WTC11 (cell line): Measurements from ENCODE around the gene BCAS1. TPM values are rescaled to one million over a fixed set of nuclear protein-coding genes. Genes with fewer than 3 reads are reported as not detected.

Source experiments
- ATAC-seq: fragments of 200-7000 bp; cut with Tn5 transposase; 2 replicates; pipeline ENCODE4 v1.10.0; 2021; ENCODE audit warnings: mild to moderate bottlenecking, moderate library complexity
- CTCF ChIA-PET: fragments of 300-600 bp; sonication (Branson Sonifier 250); formaldehyde crosslinking; loops from one replicate; lab custom pipeline; 2021; ENCODE audit warnings: antibody characterized with exemption; lab: Charles Lee
- POLR2A ChIA-PET: fragments of 350-600 bp; sonication (Branson Sonifier 250); formaldehyde crosslinking; loops from one replicate; lab custom pipeline; 2021; ENCODE audit warnings: antibody characterized with exemption; lab: Charles Lee
- DNase-seq: peaks from one replicate; pipeline ENCODE4 v3.0.0; 2021; ENCODE audit warnings: low spot score
- H3K27ac Mint-ChIP-seq: 2 replicates; pipeline ENCODE4 v1.8.0; 2021; ENCODE audit warnings: mixed read lengths
- H3K27me3 Mint-ChIP-seq: 2 replicates; pipeline ENCODE4 v1.8.0; 2021; ENCODE audit warnings: low read depth, mild to moderate bottlenecking, moderate library complexity, mixed read lengths
- H3K36me3 Mint-ChIP-seq: 2 replicates; pipeline ENCODE4 v1.8.0; 2021; ENCODE audit warnings: mixed read lengths
- H3K4me1 Mint-ChIP-seq: 2 replicates; pipeline ENCODE4 v1.8.0; 2022; ENCODE audit warnings: mixed read lengths
- H3K4me3 Mint-ChIP-seq: 2 replicates; pipeline ENCODE4 v1.8.0; 2021; ENCODE audit warnings: mild to moderate bottlenecking, moderate library complexity, mixed read lengths
- H3K9me3 Mint-ChIP-seq: 2 replicates; pipeline ENCODE4 v1.8.0; 2021; ENCODE audit warnings: mixed read lengths
- CREM ChIP-seq: sonication (generic); formaldehyde crosslinking; IDR thresholded peaks from 2 replicates; pipeline ENCODE4 v1.8.1; 2022; ENCODE audit warnings: mild to moderate bottlenecking, missing genetic modification reagents, moderate library complexity
- ESRRA ChIP-seq: sonication (generic); formaldehyde crosslinking; IDR thresholded peaks from 2 replicates; pipeline ENCODE4 v1.8.1; 2022; ENCODE audit warnings: mild to moderate bottlenecking, missing genetic modification reagents, borderline replicate concordance
- NR1H2 ChIP-seq: sonication (generic); formaldehyde crosslinking; IDR thresholded peaks from 2 replicates; pipeline ENCODE4 v1.9.0; 2021; ENCODE audit warnings: mild to moderate bottlenecking, moderate library complexity, missing genetic modification reagents
- RORB ChIP-seq: fragments of 250-450 bp; sonication (Bioruptor Pico); IDR thresholded peaks from 2 replicates; pipeline ENCODE4 v1.9.0; 2021; ENCODE audit warnings: mild to moderate bottlenecking
- SP1 ChIP-seq: sonication (generic); formaldehyde crosslinking; conservative IDR thresholded peaks from 2 replicates; pipeline ENCODE4 v1.8.1; 2022; ENCODE audit warnings: missing genetic modification reagents
- ZNF138 ChIP-seq: sonication (generic); formaldehyde crosslinking; conservative IDR thresholded peaks from 2 replicates; pipeline ENCODE4 v1.8.1; 2022; ENCODE audit warnings: mild to moderate bottlenecking, moderate library complexity, missing genetic modification reagents
- ZNF396 ChIP-seq: fragments of 250-450 bp; sonication (Bioruptor Pico); IDR thresholded peaks from 2 replicates; pipeline ENCODE4 v1.8.0; 2021; ENCODE audit warnings: mild to moderate bottlenecking, moderate library complexity, borderline replicate concordance
- ZNF416 ChIP-seq: fragments of 250-450 bp; sonication (Bioruptor Pico); IDR thresholded peaks from 2 replicates; pipeline ENCODE4 v1.9.0; 2021; ENCODE audit warnings: mild to moderate bottlenecking, inconsistent platforms
- total RNA-seq: library from RNA; stranded (reverse); gene quantifications from 3 replicates; pipeline ENCODE4 v1.2.3, GENCODE V29; 2021
- TF ChIP-seq, protein P1 (sequence below): fragments of 250-450 bp; sonication (Bioruptor Pico); IDR thresholded peaks from 2 replicates; pipeline ENCODE4 v1.8.0; 2021; ENCODE audit warnings: mild to moderate bottlenecking
- TF ChIP-seq, protein P2 (sequence below): sonication (generic); formaldehyde crosslinking; IDR thresholded peaks from 2 replicates; pipeline ENCODE4 v1.8.1; 2023; ENCODE audit warnings: mild to moderate bottlenecking, missing genetic modification reagents, borderline replicate concordance
- TF ChIP-seq, protein P3 (sequence below): sonication (generic); formaldehyde crosslinking; IDR thresholded peaks from 2 replicates; pipeline ENCODE4 v1.8.1; 2023; ENCODE audit warnings: mild to moderate bottlenecking, missing genetic modification reagents
- TF ChIP-seq, protein P4 (sequence below): sonication (generic); formaldehyde crosslinking; IDR thresholded peaks from 2 replicates; pipeline ENCODE4 v1.8.1; 2023; ENCODE audit warnings: mild to moderate bottlenecking, moderate library complexity, missing genetic modification reagents
- TF ChIP-seq, protein P5 (sequence below): fragments of 250-450 bp; sonication (Bioruptor Pico); IDR thresholded peaks from 2 replicates; pipeline ENCODE4 v1.9.0; 2021; ENCODE audit warnings: moderate library complexity, mild to moderate bottlenecking, inconsistent platforms, borderline replicate concordance
- TF ChIP-seq, protein P6 (sequence below): sonication (generic); formaldehyde crosslinking; conservative IDR thresholded peaks from 2 replicates; pipeline ENCODE4 v1.8.1; 2023; ENCODE audit warnings: mild to moderate bottlenecking, low read depth, missing genetic modification reagents, moderate library complexity

BCAS1 gene
- total RNA-seq, 1 experiment from 2014 or later: 0.11 TPM

DNA sequence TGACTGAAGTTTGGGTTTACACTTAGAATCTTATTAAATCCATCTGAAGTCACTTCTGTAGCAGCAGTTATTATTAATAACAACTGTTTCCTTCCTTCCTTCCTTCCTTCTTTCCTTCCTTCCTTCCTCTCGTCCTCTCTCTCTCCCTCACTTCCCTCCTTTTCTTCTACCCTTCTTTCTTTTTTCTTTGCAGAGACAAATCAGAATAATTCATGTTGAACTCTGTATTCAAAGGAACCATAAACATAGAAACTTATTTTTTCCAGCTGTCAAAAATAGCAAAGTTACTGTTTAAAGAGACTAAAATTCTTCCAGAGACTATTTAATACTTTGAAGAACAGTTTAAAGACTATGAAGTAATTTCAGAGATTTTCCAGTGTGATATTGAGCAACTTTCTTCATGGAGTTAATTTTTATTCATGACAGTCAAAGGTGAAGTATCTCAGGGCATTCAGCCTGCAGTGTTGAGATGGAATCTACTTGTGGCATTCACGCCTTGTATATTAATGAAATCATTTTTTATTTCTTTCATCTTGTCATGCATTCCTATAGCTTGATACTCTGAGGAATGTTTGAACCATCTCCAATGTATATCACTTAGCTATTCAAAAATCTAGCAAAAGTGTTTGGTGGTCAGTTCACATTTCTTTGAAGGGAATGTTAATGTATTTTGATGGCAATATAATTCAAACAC, 109.7 kb downstream of the BCAS1 start:
- CTCF ChIA-PET: interaction anchor here (0.7 to 1.7 kb wide), 3 partner anchors 93 to 752 kb away, joined by 3 to 7 read pairs (median 3); no protein-coding TSS in a partner anchor
- Mint-ChIP-seq H3K27me3 (no peaks in the 10 kb centered on the region), H3K27ac (no peak overlapping the region), H3K36me3 (no peaks in the 10 kb centered on the region)
- POLR2A ChIA-PET: interaction anchor here (0.7 kb wide), 1 partner anchor 471 kb away, joined by 5 read pairs; no protein-coding TSS in a partner anchor
- TF ChIP-seq RORB (CRISPR knock-in tag) (no peak), NR1H2 (no peak), CREM (CRISPR knock-in tag) (no peak), ZNF396 (CRISPR knock-in tag) (no peak)
- TF ChIP-seq, protein P1, sequence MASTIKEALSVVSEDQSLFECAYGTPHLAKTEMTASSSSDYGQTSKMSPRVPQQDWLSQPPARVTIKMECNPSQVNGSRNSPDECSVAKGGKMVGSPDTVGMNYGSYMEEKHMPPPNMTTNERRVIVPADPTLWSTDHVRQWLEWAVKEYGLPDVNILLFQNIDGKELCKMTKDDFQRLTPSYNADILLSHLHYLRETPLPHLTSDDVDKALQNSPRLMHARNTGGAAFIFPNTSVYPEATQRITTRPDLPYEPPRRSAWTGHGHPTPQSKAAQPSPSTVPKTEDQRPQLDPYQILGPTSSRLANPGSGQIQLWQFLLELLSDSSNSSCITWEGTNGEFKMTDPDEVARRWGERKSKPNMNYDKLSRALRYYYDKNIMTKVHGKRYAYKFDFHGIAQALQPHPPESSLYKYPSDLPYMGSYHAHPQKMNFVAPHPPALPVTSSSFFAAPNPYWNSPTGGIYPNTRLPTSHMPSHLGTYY (CRISPR knock-in tag): no peak
- TF ChIP-seq, protein P2, sequence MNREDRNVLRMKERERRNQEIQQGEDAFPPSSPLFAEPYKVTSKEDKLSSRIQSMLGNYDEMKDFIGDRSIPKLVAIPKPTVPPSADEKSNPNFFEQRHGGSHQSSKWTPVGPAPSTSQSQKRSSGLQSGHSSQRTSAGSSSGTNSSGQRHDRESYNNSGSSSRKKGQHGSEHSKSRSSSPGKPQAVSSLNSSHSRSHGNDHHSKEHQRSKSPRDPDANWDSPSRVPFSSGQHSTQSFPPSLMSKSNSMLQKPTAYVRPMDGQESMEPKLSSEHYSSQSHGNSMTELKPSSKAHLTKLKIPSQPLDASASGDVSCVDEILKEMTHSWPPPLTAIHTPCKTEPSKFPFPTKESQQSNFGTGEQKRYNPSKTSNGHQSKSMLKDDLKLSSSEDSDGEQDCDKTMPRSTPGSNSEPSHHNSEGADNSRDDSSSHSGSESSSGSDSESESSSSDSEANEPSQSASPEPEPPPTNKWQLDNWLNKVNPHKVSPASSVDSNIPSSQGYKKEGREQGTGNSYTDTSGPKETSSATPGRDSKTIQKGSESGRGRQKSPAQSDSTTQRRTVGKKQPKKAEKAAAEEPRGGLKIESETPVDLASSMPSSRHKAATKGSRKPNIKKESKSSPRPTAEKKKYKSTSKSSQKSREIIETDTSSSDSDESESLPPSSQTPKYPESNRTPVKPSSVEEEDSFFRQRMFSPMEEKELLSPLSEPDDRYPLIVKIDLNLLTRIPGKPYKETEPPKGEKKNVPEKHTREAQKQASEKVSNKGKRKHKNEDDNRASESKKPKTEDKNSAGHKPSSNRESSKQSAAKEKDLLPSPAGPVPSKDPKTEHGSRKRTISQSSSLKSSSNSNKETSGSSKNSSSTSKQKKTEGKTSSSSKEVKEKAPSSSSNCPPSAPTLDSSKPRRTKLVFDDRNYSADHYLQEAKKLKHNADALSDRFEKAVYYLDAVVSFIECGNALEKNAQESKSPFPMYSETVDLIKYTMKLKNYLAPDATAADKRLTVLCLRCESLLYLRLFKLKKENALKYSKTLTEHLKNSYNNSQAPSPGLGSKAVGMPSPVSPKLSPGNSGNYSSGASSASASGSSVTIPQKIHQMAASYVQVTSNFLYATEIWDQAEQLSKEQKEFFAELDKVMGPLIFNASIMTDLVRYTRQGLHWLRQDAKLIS: no peak
- TF ChIP-seq, protein P3, sequence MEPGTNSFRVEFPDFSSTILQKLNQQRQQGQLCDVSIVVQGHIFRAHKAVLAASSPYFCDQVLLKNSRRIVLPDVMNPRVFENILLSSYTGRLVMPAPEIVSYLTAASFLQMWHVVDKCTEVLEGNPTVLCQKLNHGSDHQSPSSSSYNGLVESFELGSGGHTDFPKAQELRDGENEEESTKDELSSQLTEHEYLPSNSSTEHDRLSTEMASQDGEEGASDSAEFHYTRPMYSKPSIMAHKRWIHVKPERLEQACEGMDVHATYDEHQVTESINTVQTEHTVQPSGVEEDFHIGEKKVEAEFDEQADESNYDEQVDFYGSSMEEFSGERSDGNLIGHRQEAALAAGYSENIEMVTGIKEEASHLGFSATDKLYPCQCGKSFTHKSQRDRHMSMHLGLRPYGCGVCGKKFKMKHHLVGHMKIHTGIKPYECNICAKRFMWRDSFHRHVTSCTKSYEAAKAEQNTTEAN (CRISPR knock-in tag): no peak
- TF ChIP-seq, protein P4, sequence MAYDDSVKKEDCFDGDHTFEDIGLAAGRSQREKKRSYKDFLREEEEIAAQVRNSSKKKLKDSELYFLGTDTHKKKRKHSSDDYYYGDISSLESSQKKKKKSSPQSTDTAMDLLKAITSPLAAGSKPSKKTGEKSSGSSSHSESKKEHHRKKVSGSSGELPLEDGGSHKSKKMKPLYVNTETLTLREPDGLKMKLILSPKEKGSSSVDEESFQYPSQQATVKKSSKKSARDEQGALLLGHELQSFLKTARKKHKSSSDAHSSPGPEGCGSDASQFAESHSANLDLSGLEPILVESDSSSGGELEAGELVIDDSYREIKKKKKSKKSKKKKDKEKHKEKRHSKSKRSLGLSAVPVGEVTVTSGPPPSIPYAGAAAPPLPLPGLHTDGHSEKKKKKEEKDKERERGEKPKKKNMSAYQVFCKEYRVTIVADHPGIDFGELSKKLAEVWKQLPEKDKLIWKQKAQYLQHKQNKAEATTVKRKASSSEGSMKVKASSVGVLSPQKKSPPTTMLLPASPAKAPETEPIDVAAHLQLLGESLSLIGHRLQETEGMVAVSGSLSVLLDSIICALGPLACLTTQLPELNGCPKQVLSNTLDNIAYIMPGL (CRISPR knock-in tag): no peak
- TF ChIP-seq, all 79 proteins: peak for 0
- ATAC-seq (no peak), DNase-seq (no peak)
- Mint-ChIP-seq H3K4me3 (no peak overlapping the region), H3K9me3 (peaks cover 7% of the 10 kb centered on the region), H3K4me1 (peaks cover 21% of the 10 kb centered on the region)

DNA sequence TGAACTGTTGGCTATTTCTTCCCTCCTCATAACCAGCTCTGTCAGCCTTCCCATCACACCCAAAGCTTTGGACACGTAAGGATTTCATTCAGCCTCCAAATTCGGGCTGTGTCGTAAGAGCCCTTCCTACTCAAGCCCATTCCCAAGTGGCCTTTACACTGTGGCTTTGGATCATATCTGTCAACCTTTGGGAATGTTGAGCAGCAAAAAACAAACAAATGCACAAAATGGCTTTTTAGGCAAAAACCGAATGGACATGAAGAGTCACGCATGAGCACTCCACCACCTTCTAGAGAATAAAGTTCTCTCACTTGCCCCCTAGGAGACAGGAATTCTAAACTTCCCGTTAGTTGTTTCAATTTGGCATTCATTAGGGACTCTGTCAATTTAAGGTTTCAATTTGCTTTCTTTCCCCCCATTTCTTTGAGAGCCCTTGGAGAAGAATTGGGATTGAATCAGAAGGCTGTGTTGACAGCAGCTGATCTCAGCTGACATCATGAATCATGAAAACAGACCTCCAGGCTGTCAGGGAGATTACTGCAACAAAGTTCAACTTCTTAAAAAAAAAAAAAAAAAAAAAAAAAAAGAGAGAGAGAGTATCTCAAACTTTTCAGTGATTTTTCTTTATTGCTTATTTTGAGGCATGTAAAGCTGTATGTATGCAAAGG, 110.3 kb downstream of the BCAS1 start:
- ATAC-seq: no peak
- Mint-ChIP-seq H3K27ac (no peak overlapping the region), H3K27me3 (no peaks in the 10 kb centered on the region), H3K36me3 (no peaks in the 10 kb centered on the region), H3K9me3 (peaks cover 4% of the 10 kb centered on the region), H3K4me1 (peaks cover 21% of the 10 kb centered on the region), H3K4me3 (no peak overlapping the region)
- ChIA-PET CTCF (interaction anchor here (0.7 kb wide), 2 partner anchors 92 to 1850 kb away, joined by 3 to 5 read pairs; no protein-coding TSS in a partner anchor), POLR2A (interaction anchor here (0.7 kb wide), 1 partner anchor 470 kb away, joined by 5 read pairs; no protein-coding TSS in a partner anchor)
- TF ChIP-seq, protein P5, sequence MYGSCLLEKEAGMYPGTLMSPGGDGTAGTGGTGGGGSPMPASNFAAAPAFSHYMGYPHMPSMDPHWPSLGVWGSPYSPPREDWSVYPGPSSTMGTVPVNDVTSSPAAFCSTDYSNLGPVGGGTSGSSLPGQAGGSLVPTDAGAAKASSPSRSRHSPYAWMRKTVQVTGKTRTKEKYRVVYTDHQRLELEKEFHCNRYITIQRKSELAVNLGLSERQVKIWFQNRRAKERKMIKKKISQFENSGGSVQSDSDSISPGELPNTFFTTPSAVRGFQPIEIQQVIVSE: no peak
- TF ChIP-seq ZNF416 (CRISPR knock-in tag) (no peak), ZNF138 (CRISPR knock-in tag) (no peak), SP1 (CRISPR knock-in tag) (no peak), ESRRA (CRISPR knock-in tag) (no peak)
- TF ChIP-seq, protein P6, sequence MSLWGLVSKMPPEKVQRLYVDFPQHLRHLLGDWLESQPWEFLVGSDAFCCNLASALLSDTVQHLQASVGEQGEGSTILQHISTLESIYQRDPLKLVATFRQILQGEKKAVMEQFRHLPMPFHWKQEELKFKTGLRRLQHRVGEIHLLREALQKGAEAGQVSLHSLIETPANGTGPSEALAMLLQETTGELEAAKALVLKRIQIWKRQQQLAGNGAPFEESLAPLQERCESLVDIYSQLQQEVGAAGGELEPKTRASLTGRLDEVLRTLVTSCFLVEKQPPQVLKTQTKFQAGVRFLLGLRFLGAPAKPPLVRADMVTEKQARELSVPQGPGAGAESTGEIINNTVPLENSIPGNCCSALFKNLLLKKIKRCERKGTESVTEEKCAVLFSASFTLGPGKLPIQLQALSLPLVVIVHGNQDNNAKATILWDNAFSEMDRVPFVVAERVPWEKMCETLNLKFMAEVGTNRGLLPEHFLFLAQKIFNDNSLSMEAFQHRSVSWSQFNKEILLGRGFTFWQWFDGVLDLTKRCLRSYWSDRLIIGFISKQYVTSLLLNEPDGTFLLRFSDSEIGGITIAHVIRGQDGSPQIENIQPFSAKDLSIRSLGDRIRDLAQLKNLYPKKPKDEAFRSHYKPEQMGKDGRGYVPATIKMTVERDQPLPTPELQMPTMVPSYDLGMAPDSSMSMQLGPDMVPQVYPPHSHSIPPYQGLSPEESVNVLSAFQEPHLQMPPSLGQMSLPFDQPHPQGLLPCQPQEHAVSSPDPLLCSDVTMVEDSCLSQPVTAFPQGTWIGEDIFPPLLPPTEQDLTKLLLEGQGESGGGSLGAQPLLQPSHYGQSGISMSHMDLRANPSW: no peak
- DNase-seq: no peak
